Neuronal stem cell (in vitro differentiated cells): ENCODE measurements around the gene SOX5.
"Not testable (repeated sequence)": the region's sequence is repeated elsewhere in the genome, so short reads cannot be mapped to it uniquely, and the experiment has no call there.

ENCODE experiments used
- DNase-seq: peaks from one replicate; pipeline ENCODE4 v3.0.0-alpha.2; 2013; ENCODE audit warnings: low spot score
- H2AFZ ChIP-seq: one replicate; pipeline ENCODE4 v1.6.1; 2013; ENCODE audit warnings: mild to moderate bottlenecking, low read length, inconsistent platforms
- H2AK5ac ChIP-seq: 2 replicates; pipeline ENCODE4 v1.6.1; 2013; ENCODE audit warnings: low read depth, mild to moderate bottlenecking, inconsistent platforms, low read length, moderate library complexity, mixed read lengths
- H2BK120ac ChIP-seq: 2 replicates; pipeline ENCODE4 v1.6.1; 2013; ENCODE audit warnings: low read depth, mild to moderate bottlenecking, inconsistent platforms, low read length, moderate library complexity, mixed read lengths
- H2BK12ac ChIP-seq: one replicate; pipeline ENCODE4 v1.6.1; 2013; ENCODE audit warnings: low read length, inconsistent platforms
- H2BK15ac ChIP-seq: 2 replicates; pipeline ENCODE4 v1.6.1; 2013; ENCODE audit warnings: mild to moderate bottlenecking, low read length, inconsistent platforms, mixed read lengths
- H2BK5ac ChIP-seq: one replicate; pipeline ENCODE4 v1.6.1; 2013; ENCODE audit warnings: inconsistent platforms, mild to moderate bottlenecking, low read length, moderate library complexity
- H3K14ac ChIP-seq: one replicate; pipeline ENCODE4 v1.6.1; 2013; ENCODE audit warnings: low read length, inconsistent platforms
- H3K18ac ChIP-seq: 2 replicates; pipeline ENCODE4 v1.6.1; 2013; ENCODE audit warnings: low read length, inconsistent platforms
- H3K23ac ChIP-seq: 2 replicates; pipeline ENCODE4 v1.6.1; 2013; ENCODE audit warnings: low read depth, mild to moderate bottlenecking, mixed read lengths, low read length, inconsistent platforms; ENCODE audit not compliant: poor library complexity
- H3K27ac ChIP-seq: replicated peaks from 3 replicates; pipeline ENCODE4 v1.5.1; 2013; ENCODE audit warnings: low read length, inconsistent platforms
- H3K27me3 ChIP-seq, 3 experiments: 2 replicates each; pipeline ENCODE4 v1.6.1; 2013; ENCODE audit warnings: low read length in 3 of 3, mild to moderate bottlenecking in 2 of 3, inconsistent platforms in 1 of 3, low read depth in 1 of 3, mixed read lengths in 1 of 3, moderate library complexity in 1 of 3; ENCODE audit not compliant: control insufficient read depth in 3 of 3, insufficient read depth in 3 of 3
- H3K36me3 ChIP-seq, 2 donors: replicated peaks in 1 of 2; 2 replicates each; pipeline ENCODE4 v1.6.1; 2013; ENCODE audit warnings: low read length in 2 of 2; ENCODE audit not compliant: control insufficient read depth in 2 of 2, insufficient read depth in 2 of 2
- H3K4ac ChIP-seq: 2 replicates; pipeline ENCODE4 v1.6.1; 2013; ENCODE audit warnings: inconsistent platforms, mild to moderate bottlenecking, low read length, moderate library complexity
- H3K4me1 ChIP-seq, 2 donors: 1 replicate in 1 of 2; 2 replicates in 1 of 2; pipeline ENCODE4 v1.6.1; 2013; ENCODE audit warnings: low read length in 2 of 2, low read depth in 1 of 2; ENCODE audit not compliant: control insufficient read depth in 2 of 2, insufficient read depth in 1 of 2
- H3K4me2 ChIP-seq: one replicate; pipeline ENCODE4 v1.6.1; 2013; ENCODE audit warnings: mild to moderate bottlenecking, low read length, inconsistent platforms; ENCODE audit not compliant: insufficient read depth, poor library complexity, severe bottlenecking
- H3K4me3 ChIP-seq, 2 donors: 2 replicates each; pipeline ENCODE4 v1.5.1; 2013; ENCODE audit warnings: low read length in 2 of 2, mild to moderate bottlenecking in 2 of 2, inconsistent platforms in 1 of 2, moderate library complexity in 1 of 2
- H3K79me1 ChIP-seq: one replicate; pipeline ENCODE4 v1.6.1; 2013; ENCODE audit warnings: low read depth, mild to moderate bottlenecking, inconsistent platforms, low read length, moderate library complexity
- H3K9ac ChIP-seq: one replicate; pipeline ENCODE4 v1.6.1; 2013; ENCODE audit warnings: mild to moderate bottlenecking, low read depth, low read length, inconsistent platforms; ENCODE audit not compliant: poor library complexity
- H3K9me3 ChIP-seq, 2 donors: replicated peaks in 1 of 2; 2 replicates each; pipeline versions ENCODE3 to v1.6.1; 2013; ENCODE audit warnings: low read length in 2 of 2, mild to moderate bottlenecking in 2 of 2, inconsistent platforms in 1 of 2, low read depth in 1 of 2, mixed read lengths in 1 of 2, moderate library complexity in 1 of 2; ENCODE audit not compliant: control insufficient read depth in 2 of 2, insufficient read depth in 1 of 2
- H4K8ac ChIP-seq: one replicate; pipeline ENCODE4 v1.6.1; 2013; ENCODE audit warnings: low read depth, mild to moderate bottlenecking, inconsistent platforms, low read length, moderate library complexity
- H4K91ac ChIP-seq: one replicate; pipeline ENCODE4 v1.6.1; 2013; ENCODE audit warnings: low read length, low read depth, mild to moderate bottlenecking, inconsistent platforms; ENCODE audit not compliant: poor library complexity
- WGBS, 2 donors: extraction: QIAGEN DNeasy Blood & Tissue Kit; methylation state at CpG; one replicate each; pipeline ENCODE4 v1.1.7; 2013; ENCODE audit warnings: missing lambda C conversion rate in 2 of 2, mixed read lengths in 1 of 2; ENCODE audit not compliant: insufficient read length in 2 of 2, insufficient replicate concordance in 1 of 2; ENCODE audit errors: extremely low coverage in 2 of 2; 5-methylcytosine and 5-hydroxymethylcytosine counted together

The SOX5 gene

GRCh38 chr12:23885394-23885793 is 64.1 kb downstream of the SOX5 start:
- H3K9me3 ChIP-seq, result no peaks in the 10 kb centered on the region
- H4K91ac ChIP-seq, result no peak overlapping the region
- no peak overlapping the region for H3K23ac ChIP-seq
- H3K4me2 ChIP-seq, result no peak overlapping the region
- H4K8ac ChIP-seq, result no peak overlapping the region
- no peak overlapping the region for H2AFZ ChIP-seq
- H2BK15ac ChIP-seq, result no peak overlapping the region
- H3K4ac ChIP-seq, result no peak overlapping the region
- peaks cover 2 to 7% of the 10 kb centered on the region in 2 donors for H3K4me1 ChIP-seq
- H2BK120ac ChIP-seq, result no peak overlapping the region
- DNase-seq, result no peak
- H3K27ac ChIP-seq, result no peak overlapping the region
- H3K27me3 ChIP-seq, result no peaks in the 10 kb centered on the region
- no peak overlapping the region for H3K14ac ChIP-seq
- no peak overlapping the region for H2BK12ac ChIP-seq
- no CpG with 5 or more reads among the region's 2 CpGs for WGBS, 2 donors
- H3K36me3 ChIP-seq, result no peaks in the 10 kb centered on the region
- H3K79me1 ChIP-seq, result peaks cover 2% of the 10 kb centered on the region
- H3K18ac ChIP-seq, result no peak overlapping the region
- no peak overlapping the region for H3K4me3 ChIP-seq
- H3K9ac ChIP-seq, result no peak overlapping the region
- no peak overlapping the region for H2BK5ac ChIP-seq
- no peak overlapping the region for H2AK5ac ChIP-seq

GRCh38 chr12:23884909-23885308 is 64.6 kb downstream of the SOX5 start:
- no peak overlapping the region for H3K4ac ChIP-seq
- no peak overlapping the region for H2BK120ac ChIP-seq
- H2BK5ac ChIP-seq, result no peak overlapping the region
- H4K8ac ChIP-seq, result no peak overlapping the region
- H4K91ac ChIP-seq, result no peak overlapping the region
- no peaks in the 10 kb centered on the region for H3K9me3 ChIP-seq
- no peak overlapping the region for H2BK15ac ChIP-seq
- H3K36me3 ChIP-seq, result no peaks in the 10 kb centered on the region
- H3K79me1 ChIP-seq, result peaks cover 2% of the 10 kb centered on the region
- H3K4me1 ChIP-seq, result peaks cover 2 to 7% of the 10 kb centered on the region in 2 donors
- H2AFZ ChIP-seq, result no peak overlapping the region
- H3K14ac ChIP-seq, result no peak overlapping the region
- no peak overlapping the region for H3K4me3 ChIP-seq
- H3K27ac ChIP-seq, result no peak overlapping the region
- H3K23ac ChIP-seq, result no peak overlapping the region
- no peak for DNase-seq
- no peak overlapping the region for H2BK12ac ChIP-seq
- H3K18ac ChIP-seq, result no peak overlapping the region
- no CpG with 5 or more reads among the region's 3 CpGs for WGBS, 2 donors
- H3K4me2 ChIP-seq, result no peak overlapping the region
- no peak overlapping the region for H2AK5ac ChIP-seq
- H3K9ac ChIP-seq, result no peak overlapping the region
- H3K27me3 ChIP-seq, result no peaks in the 10 kb centered on the region

- H3K36me3 ChIP-seq, result no peaks in the 10 kb centered on the region
- no peak overlapping the region for H4K8ac ChIP-seq
- H3K4ac ChIP-seq, result no peak overlapping the region
- no CpG with 5 or more reads among the region's 5 CpGs for WGBS, 2 donors
- H3K4me3 ChIP-seq, result no peak overlapping the region
- no peak overlapping the region for H3K23ac ChIP-seq
- H3K9me3 ChIP-seq, result no peaks in the 10 kb centered on the region
- H3K79me1 ChIP-seq, result peaks cover 2% of the 10 kb centered on the region
- no peak overlapping the region for H4K91ac ChIP-seq
- H2BK15ac ChIP-seq, result no peak overlapping the region
- DNase-seq, result no peak
- no peak overlapping the region for H3K18ac ChIP-seq
- peaks cover 0 to 2% of the 10 kb centered on the region in 2 donors for H3K4me1 ChIP-seq
- no peaks in the 10 kb centered on the region for H3K27me3 ChIP-seq
- H2AK5ac ChIP-seq, result no peak overlapping the region
- no peak overlapping the region for H3K4me2 ChIP-seq
- no peak overlapping the region for H3K14ac ChIP-seq
- H3K9ac ChIP-seq, result no peak overlapping the region
- no peak overlapping the region for H3K27ac ChIP-seq
- H2BK12ac ChIP-seq, result no peak overlapping the region
- H2BK5ac ChIP-seq, result no peak overlapping the region
- no peak overlapping the region for H2BK120ac ChIP-seq
- no peak overlapping the region for H2AFZ ChIP-seq
Observed at GRCh38 chr12:23880988-23881387, 68.5 kb downstream of the SOX5 start.

DNA sequence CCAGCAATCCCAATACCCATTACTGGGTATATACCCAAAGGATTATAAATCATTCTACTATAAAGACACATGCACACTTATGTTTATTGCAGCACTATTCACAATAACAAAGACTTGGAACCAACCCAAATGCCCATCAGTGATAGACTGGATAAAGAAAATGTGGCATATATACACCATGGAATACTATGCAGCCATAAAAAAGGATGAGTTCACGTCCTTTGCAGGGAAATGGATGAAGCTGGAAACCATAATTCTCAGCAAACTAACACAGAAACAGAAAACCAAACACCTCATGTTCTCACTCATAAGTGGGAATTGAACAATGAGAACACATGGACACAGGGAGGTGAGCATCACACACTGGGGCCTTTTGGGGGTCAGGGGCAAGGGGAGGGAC is 72.9 kb downstream of the SOX5 start:
- not testable (repeated sequence) for H3K18ac ChIP-seq, H2AK5ac ChIP-seq, H2BK12ac ChIP-seq, DNase-seq, H3K4me2 ChIP-seq, H3K14ac ChIP-seq, H3K27me3 ChIP-seq, H2BK15ac ChIP-seq, H3K9ac ChIP-seq, H3K79me1 ChIP-seq, H3K36me3 ChIP-seq, H3K23ac ChIP-seq, H4K91ac ChIP-seq, H2BK120ac ChIP-seq, H3K9me3 ChIP-seq, H3K4me3 ChIP-seq, H3K4ac ChIP-seq, H4K8ac ChIP-seq, H3K27ac ChIP-seq, H3K4me1 ChIP-seq, H2AFZ ChIP-seq, H2BK5ac ChIP-seq
- no CpG with 5 or more reads among the region's 1 CpG for WGBS, 2 donors
